OCI-LY1 (cell line): ENCODE results near the gene CAMTA2.

Source experiments
- H2AFZ ChIP-seq: fragments of 200-600 bp; sonication (generic), shearing (Covaris generic); 2 replicates; pipeline ENCODE4 v1.6.0; 2014; ENCODE audit warnings: antibody characterized with exemption, mild to moderate bottlenecking, low read length
- H3F3A ChIP-seq: fragments of 200-600 bp; sonication (generic), shearing (Covaris generic); 2 replicates; pipeline ENCODE4 v1.6.0; 2014; ENCODE audit warnings: mild to moderate bottlenecking, antibody characterized with exemption, low read length, moderate library complexity; ENCODE audit not compliant: insufficient read depth
- H3K27ac ChIP-seq: fragments of 200-600 bp; sonication (generic); 2 replicates; pipeline ENCODE4 v1.5.1; 2014; ENCODE audit warnings: low read length, mixed run types, mild to moderate bottlenecking, low read depth; ENCODE audit not compliant: poor library complexity, severe bottlenecking
- H3K27me3 ChIP-seq: fragments of 200-600 bp; sonication (generic); 2 replicates; pipeline ENCODE4 v1.6.0; 2014; ENCODE audit warnings: antibody characterized with exemption, mild to moderate bottlenecking, low read length, moderate library complexity; ENCODE audit not compliant: insufficient read depth
- H3K36me3 ChIP-seq: fragments of 200-600 bp; sonication (generic); 2 replicates; pipeline ENCODE4 v1.6.1; 2014; ENCODE audit warnings: mild to moderate bottlenecking, antibody characterized with exemption, low read length, moderate library complexity, mixed read lengths; ENCODE audit not compliant: insufficient read depth
- H3K4me1 ChIP-seq: fragments of 200-600 bp; sonication (generic); 2 replicates; pipeline ENCODE4 v1.5.1; 2014; ENCODE audit warnings: mild to moderate bottlenecking, low read length, moderate library complexity; ENCODE audit not compliant: insufficient read depth, severe bottlenecking
- H3K4me2 ChIP-seq: fragments of 200-600 bp; sonication (generic), shearing (Covaris generic); 2 replicates; pipeline ENCODE4 v1.6.1; 2014; ENCODE audit warnings: low read length
- H3K4me3 ChIP-seq: fragments of 200-600 bp; sonication (generic); 2 replicates; pipeline ENCODE4 v1.5.1; 2014; ENCODE audit warnings: low read length, low read depth, mild to moderate bottlenecking, mixed read lengths; ENCODE audit not compliant: poor library complexity, severe bottlenecking
- H3K79me2 ChIP-seq: fragments of 200-600 bp; shearing (Covaris generic); 2 replicates; pipeline ENCODE4 v1.6.1; 2016; ENCODE audit warnings: mixed run types, low read length, mixed read lengths; ENCODE audit not compliant: insufficient read depth
- H3K9ac ChIP-seq: fragments of 200-600 bp; sonication (generic), shearing (Covaris generic); 2 replicates; pipeline ENCODE4 v1.6.1; 2014; ENCODE audit warnings: mild to moderate bottlenecking, low read length, mixed read lengths
- H3K9me2 ChIP-seq: fragments of 200-600 bp; sonication (generic), shearing (Covaris generic); 2 replicates; pipeline ENCODE4 v1.6.1; 2014; ENCODE audit warnings: low read depth, mild to moderate bottlenecking, low read length, mixed read lengths
- H3K9me3 ChIP-seq: fragments of 200-600 bp; shearing (Covaris generic); 2 replicates; pipeline ENCODE4 v1.6.1; 2014; ENCODE audit warnings: low read length, mixed read lengths
- H4K20me1 ChIP-seq: fragments of 200-600 bp; sonication (generic), shearing (Covaris generic); 2 replicates; pipeline ENCODE4 v1.6.0; 2016; ENCODE audit warnings: mild to moderate bottlenecking, low read length; ENCODE audit not compliant: insufficient read depth
- EZH2 ChIP-seq: fragments of 200-600 bp; sonication (generic), shearing (Covaris generic); IDR thresholded peaks from 2 replicates; pipeline ENCODE4 v1.8.0; 2017; ENCODE audit warnings: borderline replicate concordance, mixed run types, mild to moderate bottlenecking, antibody characterized with exemption, low read length, moderate library complexity, mixed read lengths
- TF ChIP-seq, protein P1 (sequence below): fragments of 200-600 bp; sonication (generic), shearing (Covaris generic); IDR thresholded peaks from 2 replicates; pipeline ENCODE4 v1.5.1; 2017; ENCODE audit warnings: mild to moderate bottlenecking, antibody characterized with exemption, low read length, moderate library complexity, mixed read lengths

Gene CAMTA2

DNA sequence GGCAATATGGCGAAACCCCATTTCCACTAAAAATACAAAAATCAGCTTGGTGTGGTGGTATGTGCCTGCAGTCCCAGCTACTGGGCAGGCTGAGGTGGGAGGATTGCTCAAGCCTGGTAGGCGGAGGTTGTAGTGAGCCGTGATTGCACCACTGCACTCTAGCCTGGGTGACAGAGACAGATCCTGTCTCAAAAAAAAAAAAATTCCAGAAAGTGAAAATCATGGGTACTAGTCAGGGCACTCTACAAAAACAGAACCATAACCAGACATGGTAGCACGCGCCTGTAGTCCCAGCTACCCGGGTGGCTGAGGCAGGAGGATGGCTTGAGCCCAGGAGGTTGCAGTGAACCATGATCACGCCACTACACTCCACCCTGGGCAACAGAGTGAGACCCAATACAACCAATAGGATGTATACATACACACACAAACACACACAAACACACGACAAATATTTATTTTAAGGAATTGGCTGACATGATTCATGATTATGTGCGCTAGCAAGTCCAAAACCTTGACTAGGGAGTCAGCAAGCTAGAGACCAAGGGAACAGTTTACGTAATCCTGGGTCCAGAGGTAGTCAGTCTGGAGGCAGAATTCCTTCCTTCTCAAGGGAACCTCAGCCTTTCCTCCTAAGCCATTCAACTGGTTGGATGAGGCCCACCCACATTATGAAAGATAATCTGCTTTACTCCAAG is 67.0 kb downstream of the CAMTA2 start:
- no peaks in the 10 kb centered on the region for H3K9me3 ChIP-seq
- H3K27ac ChIP-seq, result no peak overlapping the region
- H3K27me3 ChIP-seq, result no peaks in the 10 kb centered on the region
- H4K20me1 ChIP-seq, result no peaks in the 10 kb centered on the region
- H3K4me1 ChIP-seq, result no peaks in the 10 kb centered on the region
- no peak overlapping the region for H3K4me2 ChIP-seq
- H3K36me3 ChIP-seq, result no peaks in the 10 kb centered on the region
- no peak overlapping the region for H3K9ac ChIP-seq
- no peak for TF ChIP-seq EZH2
- TF ChIP-seq, protein P1, sequence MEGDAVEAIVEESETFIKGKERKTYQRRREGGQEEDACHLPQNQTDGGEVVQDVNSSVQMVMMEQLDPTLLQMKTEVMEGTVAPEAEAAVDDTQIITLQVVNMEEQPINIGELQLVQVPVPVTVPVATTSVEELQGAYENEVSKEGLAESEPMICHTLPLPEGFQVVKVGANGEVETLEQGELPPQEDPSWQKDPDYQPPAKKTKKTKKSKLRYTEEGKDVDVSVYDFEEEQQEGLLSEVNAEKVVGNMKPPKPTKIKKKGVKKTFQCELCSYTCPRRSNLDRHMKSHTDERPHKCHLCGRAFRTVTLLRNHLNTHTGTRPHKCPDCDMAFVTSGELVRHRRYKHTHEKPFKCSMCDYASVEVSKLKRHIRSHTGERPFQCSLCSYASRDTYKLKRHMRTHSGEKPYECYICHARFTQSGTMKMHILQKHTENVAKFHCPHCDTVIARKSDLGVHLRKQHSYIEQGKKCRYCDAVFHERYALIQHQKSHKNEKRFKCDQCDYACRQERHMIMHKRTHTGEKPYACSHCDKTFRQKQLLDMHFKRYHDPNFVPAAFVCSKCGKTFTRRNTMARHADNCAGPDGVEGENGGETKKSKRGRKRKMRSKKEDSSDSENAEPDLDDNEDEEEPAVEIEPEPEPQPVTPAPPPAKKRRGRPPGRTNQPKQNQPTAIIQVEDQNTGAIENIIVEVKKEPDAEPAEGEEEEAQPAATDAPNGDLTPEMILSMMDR, result no peak
- no peaks in the 10 kb centered on the region for H3F3A ChIP-seq
- H2AFZ ChIP-seq, result no peak overlapping the region
- no peaks in the 10 kb centered on the region for H3K79me2 ChIP-seq
- H3K9me2 ChIP-seq, result no peaks in the 10 kb centered on the region
- H3K4me3 ChIP-seq, result no peak overlapping the region

DNA sequence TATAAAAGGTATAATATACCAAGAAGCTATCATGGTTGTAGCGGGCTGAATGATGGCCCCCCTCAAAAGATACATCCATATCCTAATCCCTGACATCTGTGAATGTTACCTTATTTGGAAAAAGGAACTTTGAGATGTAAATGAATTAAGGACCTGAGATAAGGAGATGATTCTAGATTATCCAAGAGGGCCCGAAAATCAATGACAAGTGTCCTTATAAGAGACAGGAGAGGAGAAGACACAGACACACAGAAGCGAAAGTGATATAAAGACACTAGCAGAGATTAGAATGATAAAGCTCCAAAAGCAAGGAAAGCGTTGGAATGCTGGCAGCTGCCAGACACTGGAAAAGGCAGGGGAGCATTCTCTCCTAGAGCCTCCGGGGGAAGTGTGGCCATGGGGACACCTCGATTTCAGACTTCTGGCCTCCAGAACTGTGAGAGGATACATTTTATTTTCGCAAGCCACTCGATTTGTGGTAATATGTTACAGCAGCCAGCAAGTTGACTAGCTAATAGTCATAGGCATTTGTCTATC is 67.9 kb downstream of the CAMTA2 start:
- Histone ChIP-seq H3K4me2 (no peak overlapping the region), H3K36me3 (no peaks in the 10 kb centered on the region), H3K4me3 (no peak overlapping the region), H3K9me3 (no peaks in the 10 kb centered on the region), H2AFZ (no peak overlapping the region), H3K27ac (no peak overlapping the region), H4K20me1 (no peaks in the 10 kb centered on the region), H3K9ac (no peak overlapping the region), H3K4me1 (no peaks in the 10 kb centered on the region), H3F3A (no peaks in the 10 kb centered on the region), H3K9me2 (no peaks in the 10 kb centered on the region), H3K27me3 (no peaks in the 10 kb centered on the region), H3K79me2 (no peaks in the 10 kb centered on the region)
- TF ChIP-seq, protein P1, result no peak
- TF ChIP-seq EZH2, result no peak
